RWPE2 (cell line): Measurements from ENCODE around the gene OTOP3.

Experiments used
- ATAC-seq: fragments of 200-7000 bp; cut with Tn5 transposase; 3 replicates; pipeline ENCODE4 v1.9.1; 2021; ENCODE audit warnings: low read depth
- DNase-seq: peaks from one replicate; pipeline ENCODE4 v3.0.0-alpha.2; 2020; ENCODE audit warnings: low spot score
- H3K27ac ChIP-seq: fragments of 450-650 bp; 2 replicates; pipeline ENCODE4 v1.5.1; 2017; ENCODE audit warnings: mild to moderate bottlenecking; ENCODE audit not compliant: poor library complexity, severe bottlenecking
- H3K27me3 ChIP-seq: fragments of 250-450 bp; sonication (Bioruptor Pico); 2 replicates; pipeline ENCODE4 v1.5.1; 2021; ENCODE audit warnings: mild to moderate bottlenecking, moderate library complexity; ENCODE audit not compliant: insufficient read depth, poor library complexity, severe bottlenecking
- H3K36me3 ChIP-seq: fragments of 250-450 bp; sonication (Bioruptor Pico); 2 replicates; pipeline ENCODE4 v1.5.1; 2020; ENCODE audit warnings: low read depth, mild to moderate bottlenecking, moderate library complexity
- H3K4me1 ChIP-seq: fragments of 250-450 bp; sonication (Bioruptor Pico); 2 replicates; pipeline ENCODE4 v1.5.1; 2021; ENCODE audit warnings: mild to moderate bottlenecking, moderate library complexity; ENCODE audit not compliant: insufficient read depth, poor library complexity, severe bottlenecking
- H3K4me3 ChIP-seq: fragments of 250-450 bp; sonication (Bioruptor Pico); 2 replicates; pipeline ENCODE4 v1.5.1; 2021; ENCODE audit warnings: mild to moderate bottlenecking, moderate library complexity; ENCODE audit not compliant: severe bottlenecking
- H3K9me3 ChIP-seq: fragments of 250-450 bp; sonication (Bioruptor Pico); 2 replicates; pipeline ENCODE4 v1.5.1; 2021; ENCODE audit warnings: mild to moderate bottlenecking, moderate library complexity; ENCODE audit not compliant: severe bottlenecking
- TF ChIP-seq, protein P1 (sequence below): fragments of 450-650 bp; IDR thresholded peaks from one replicate; pipeline ENCODE4 v1.5.1; 2017; ENCODE audit warnings: mild to moderate bottlenecking, moderate library complexity; ENCODE audit not compliant: poor library complexity, severe bottlenecking

The OTOP3 gene

DNA sequence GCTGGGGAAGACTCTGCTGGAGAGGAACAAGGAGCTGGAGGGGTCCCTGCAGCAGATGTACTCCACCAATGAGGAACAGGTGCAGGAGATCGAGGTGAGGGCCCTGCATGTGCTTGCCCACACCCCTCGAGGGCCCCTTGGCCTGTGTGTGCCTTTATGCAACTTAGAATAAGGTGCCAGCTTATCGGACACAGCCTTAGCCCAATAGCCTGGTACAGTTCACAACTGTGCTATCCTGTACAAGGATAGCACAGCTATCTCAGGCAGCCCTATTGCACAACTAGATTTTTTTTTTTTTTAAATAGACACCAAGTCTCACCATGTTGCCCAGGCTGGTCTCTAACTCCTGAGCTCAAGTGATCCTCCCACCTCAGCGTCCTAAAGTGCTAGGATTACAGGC is 63.8 kb downstream of the OTOP3 start:
- no peak overlapping the region for H3K27ac ChIP-seq
- DNase-seq (no peak), ATAC-seq (no peak)
- no peak overlapping the region for H3K4me3 ChIP-seq
- TF ChIP-seq, protein P1, sequence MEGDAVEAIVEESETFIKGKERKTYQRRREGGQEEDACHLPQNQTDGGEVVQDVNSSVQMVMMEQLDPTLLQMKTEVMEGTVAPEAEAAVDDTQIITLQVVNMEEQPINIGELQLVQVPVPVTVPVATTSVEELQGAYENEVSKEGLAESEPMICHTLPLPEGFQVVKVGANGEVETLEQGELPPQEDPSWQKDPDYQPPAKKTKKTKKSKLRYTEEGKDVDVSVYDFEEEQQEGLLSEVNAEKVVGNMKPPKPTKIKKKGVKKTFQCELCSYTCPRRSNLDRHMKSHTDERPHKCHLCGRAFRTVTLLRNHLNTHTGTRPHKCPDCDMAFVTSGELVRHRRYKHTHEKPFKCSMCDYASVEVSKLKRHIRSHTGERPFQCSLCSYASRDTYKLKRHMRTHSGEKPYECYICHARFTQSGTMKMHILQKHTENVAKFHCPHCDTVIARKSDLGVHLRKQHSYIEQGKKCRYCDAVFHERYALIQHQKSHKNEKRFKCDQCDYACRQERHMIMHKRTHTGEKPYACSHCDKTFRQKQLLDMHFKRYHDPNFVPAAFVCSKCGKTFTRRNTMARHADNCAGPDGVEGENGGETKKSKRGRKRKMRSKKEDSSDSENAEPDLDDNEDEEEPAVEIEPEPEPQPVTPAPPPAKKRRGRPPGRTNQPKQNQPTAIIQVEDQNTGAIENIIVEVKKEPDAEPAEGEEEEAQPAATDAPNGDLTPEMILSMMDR = no peak
- no peaks in the 10 kb centered on the region for H3K9me3 ChIP-seq
- peaks cover 4% of the 10 kb centered on the region for H3K4me1 ChIP-seq
- H3K36me3 ChIP-seq = peaks cover 32% of the 10 kb centered on the region
- no peaks in the 10 kb centered on the region for H3K27me3 ChIP-seq
